ENCODE data around the gene FARS2. TPM values are rescaled to one million over a fixed set of nuclear protein-coding genes. Genes with fewer than 3 reads are reported as not detected.

FARS2 gene
- total RNA-seq, 5 donors from 2014 or later (not counting 1 experiment from before 2014, with no cell fraction given), result 17.9 to 24.2 (median 20.3) TPM

- WGBS (ENCODE audit: insufficient coverage), result no CpG with 5 or more reads among the region's 6 CpGs
- Mint-ChIP-seq H3K4me1 (peaks cover 0 to 21% (median 6%) of the 10 kb centered on the region in 3 donors), H3K36me3 (peaks cover 37% of the 10 kb centered on the region), H3K4me3 (no peak overlapping the region), H3K27ac (no peak overlapping the region), H3K27me3 (no peaks in the 10 kb centered on the region), H3K9me3 (no peaks in the 10 kb centered on the region)
- no peak for DNase-seq
- H3K9me3 ChIP-seq, result no peaks in the 10 kb centered on the region
- H3K4me3 ChIP-seq (ENCODE audit: control insufficient read depth in 1 of 2, extremely low read depth in 1 of 2, low read length in 1 of 2), result no peak overlapping the region
- peaks cover 0 to 8% of the 10 kb centered on the region in 2 experiments for H3K4me1 ChIP-seq (ENCODE audit: control insufficient read depth in 1 of 2, extremely low read depth in 1 of 2, insufficient read depth in 2 of 2, low read length in 2 of 2)
- ATAC-seq (replicated peaks in 1 of 4), result no peak
- CTCF ChIA-PET, result no interaction called here
- no peaks in the 10 kb centered on the region for H3K36me3 ChIP-seq (ENCODE audit: control insufficient read depth in 2 of 2, extremely low read depth in 1 of 2, insufficient read depth in 1 of 2, low read length in 1 of 2)
- POLR2A ChIA-PET, result no interaction called here
- H3K27me3 ChIP-seq (replicated peaks in 1 of 2; ENCODE audit: control insufficient read depth in 2 of 2, extremely low read depth in 1 of 2, insufficient read depth in 2 of 2, low read length in 1 of 2), result no peaks in the 10 kb centered on the region
- no peak overlapping the region for H3K27ac ChIP-seq (ENCODE audit: low read length)
Observed at GRCh38 chr6:5529015-5529414, 267.7 kb downstream of the FARS2 start.

GRCh38 chr6:5529733-5530132 is 268.4 kb downstream of the FARS2 start:
- CTCF ChIA-PET, result no interaction called here

GRCh38 chr6:5531161-5531560 is 269.8 kb downstream of the FARS2 start:
- ATAC-seq (replicated peaks in 1 of 4), result no peak
- no peak for DNase-seq
- H3K27me3 ChIP-seq (replicated peaks in 1 of 2; ENCODE audit: control insufficient read depth in 2 of 2, extremely low read depth in 1 of 2, insufficient read depth in 2 of 2, low read length in 1 of 2), result no peaks in the 10 kb centered on the region
- peaks cover 0 to 8% of the 10 kb centered on the region in 2 experiments for H3K4me1 ChIP-seq (ENCODE audit: control insufficient read depth in 1 of 2, extremely low read depth in 1 of 2, insufficient read depth in 2 of 2, low read length in 2 of 2)
- H3K27me3 Mint-ChIP-seq, result no peaks in the 10 kb centered on the region
- H3K27ac ChIP-seq (ENCODE audit: low read length), result no peak overlapping the region
- H3K9me3 Mint-ChIP-seq, result peaks cover 0 to 3% (median 0%) of the 10 kb centered on the region in 3 donors
- POLR2A ChIA-PET, result no interaction called here
- H3K27ac Mint-ChIP-seq, result no peak overlapping the region
- WGBS (ENCODE audit: insufficient coverage), result no CpG with 5 or more reads among the region's 4 CpGs
- H3K4me3 ChIP-seq (ENCODE audit: control insufficient read depth in 1 of 2, extremely low read depth in 1 of 2, low read length in 1 of 2), result no peak overlapping the region
- peaks cover 0 to 21% (median 3%) of the 10 kb centered on the region in 3 donors for H3K4me1 Mint-ChIP-seq
- CTCF ChIA-PET, result interaction anchor here in 1 of 2 donors (0.5 kb wide), 1 partner anchor 113 kb away, joined by 3 read pairs; no protein-coding TSS in a partner anchor
- no peaks in the 10 kb centered on the region for H3K36me3 ChIP-seq (ENCODE audit: control insufficient read depth in 2 of 2, extremely low read depth in 1 of 2, insufficient read depth in 1 of 2, low read length in 1 of 2)
- peaks cover 35% of the 10 kb centered on the region for H3K36me3 Mint-ChIP-seq
- H3K4me3 Mint-ChIP-seq, result no peak overlapping the region
- no peaks in the 10 kb centered on the region for H3K9me3 ChIP-seq

More at GRCh38 chr6:5529733-5530132, 268.4 kb downstream of the FARS2 start:
- DNase-seq, result no peak
- H3K27ac Mint-ChIP-seq, result no peak overlapping the region
- no peak overlapping the region for H3K4me3 Mint-ChIP-seq
- Histone ChIP-seq H3K27me3 (replicated peaks in 1 of 2; ENCODE audit: control insufficient read depth in 2 of 2, extremely low read depth in 1 of 2, insufficient read depth in 2 of 2, low read length in 1 of 2) (no peaks in the 10 kb centered on the region), H3K36me3 (ENCODE audit: control insufficient read depth in 2 of 2, extremely low read depth in 1 of 2, insufficient read depth in 1 of 2, low read length in 1 of 2) (no peaks in the 10 kb centered on the region), H3K9me3 (no peaks in the 10 kb centered on the region), H3K27ac (ENCODE audit: low read length) (no peak overlapping the region), H3K4me3 (ENCODE audit: control insufficient read depth in 1 of 2, extremely low read depth in 1 of 2, low read length in 1 of 2) (no peak overlapping the region), H3K4me1 (ENCODE audit: control insufficient read depth in 1 of 2, extremely low read depth in 1 of 2, insufficient read depth in 2 of 2, low read length in 2 of 2) (peaks cover 0 to 8% of the 10 kb centered on the region in 2 experiments)
- H3K4me1 Mint-ChIP-seq, result peaks cover 0 to 21% (median 3%) of the 10 kb centered on the region in 3 donors
- H3K36me3 Mint-ChIP-seq, result peaks cover 43% of the 10 kb centered on the region
- POLR2A ChIA-PET, result no interaction called here
- H3K27me3 Mint-ChIP-seq, result no peaks in the 10 kb centered on the region
- peaks cover 0 to 3% (median 0%) of the 10 kb centered on the region in 3 donors for H3K9me3 Mint-ChIP-seq
- no peak for ATAC-seq (replicated peaks in 1 of 4)
- WGBS (ENCODE audit: insufficient coverage), result no CpG with 5 or more reads among the region's 1 CpG

GRCh38 chr6:5531853-5532375 is 270.6 kb downstream of the FARS2 start:
- no peak overlapping the region for H3K27ac Mint-ChIP-seq
- no peaks in the 10 kb centered on the region for H3K27me3 Mint-ChIP-seq
- H3K4me3 Mint-ChIP-seq, result no peak overlapping the region
- H3K4me1 Mint-ChIP-seq, result peaks cover 0 to 21% (median 3%) of the 10 kb centered on the region in 3 donors
- Histone ChIP-seq H3K36me3 (ENCODE audit: control insufficient read depth in 2 of 2, extremely low read depth in 1 of 2, insufficient read depth in 1 of 2, low read length in 1 of 2) (no peaks in the 10 kb centered on the region), H3K27ac (ENCODE audit: low read length) (no peak overlapping the region), H3K27me3 (replicated peaks in 1 of 2; ENCODE audit: control insufficient read depth in 2 of 2, extremely low read depth in 1 of 2, insufficient read depth in 2 of 2, low read length in 1 of 2) (no peaks in the 10 kb centered on the region), H3K4me1 (ENCODE audit: control insufficient read depth in 1 of 2, extremely low read depth in 1 of 2, insufficient read depth in 2 of 2, low read length in 2 of 2) (peaks cover 0 to 8% of the 10 kb centered on the region in 2 experiments), H3K4me3 (ENCODE audit: control insufficient read depth in 1 of 2, extremely low read depth in 1 of 2, low read length in 1 of 2) (no peak overlapping the region), H3K9me3 (no peaks in the 10 kb centered on the region)
- peaks cover 38% of the 10 kb centered on the region for H3K36me3 Mint-ChIP-seq
- ChIA-PET POLR2A (no interaction called here), CTCF (no interaction called here)
- H3K9me3 Mint-ChIP-seq, result peaks cover 0 to 3% (median 0%) of the 10 kb centered on the region in 3 donors
- ATAC-seq (replicated peaks in 1 of 4), result no peak
- no peak for DNase-seq
- WGBS (ENCODE audit: insufficient coverage), result 83% methylated on average over 1 of the region's 6 CpGs

- DNase-seq, result no peak
- Mint-ChIP-seq H3K36me3 (peaks cover 36% of the 10 kb centered on the region), H3K9me3 (peaks cover 0 to 3% (median 0%) of the 10 kb centered on the region in 3 donors), H3K27ac (no peak overlapping the region), H3K4me1 (peaks cover 0 to 15% (median 3%) of the 10 kb centered on the region in 3 donors), H3K27me3 (no peaks in the 10 kb centered on the region), H3K4me3 (no peak overlapping the region)
- WGBS (ENCODE audit: insufficient coverage), result no CpG with 5 or more reads among the region's 3 CpGs
- Histone ChIP-seq H3K36me3 (ENCODE audit: control insufficient read depth in 2 of 2, extremely low read depth in 1 of 2, insufficient read depth in 1 of 2, low read length in 1 of 2) (no peaks in the 10 kb centered on the region), H3K4me3 (ENCODE audit: control insufficient read depth in 1 of 2, extremely low read depth in 1 of 2, low read length in 1 of 2) (no peak overlapping the region), H3K4me1 (ENCODE audit: control insufficient read depth in 1 of 2, extremely low read depth in 1 of 2, insufficient read depth in 2 of 2, low read length in 2 of 2) (peaks cover 0 to 8% of the 10 kb centered on the region in 2 experiments), H3K27ac (ENCODE audit: low read length) (no peak overlapping the region), H3K9me3 (no peaks in the 10 kb centered on the region), H3K27me3 (replicated peaks in 1 of 2; ENCODE audit: control insufficient read depth in 2 of 2, extremely low read depth in 1 of 2, insufficient read depth in 2 of 2, low read length in 1 of 2) (no peaks in the 10 kb centered on the region)
- ATAC-seq (replicated peaks in 1 of 4), result no peak
- ChIA-PET POLR2A (no interaction called here), CTCF (interaction anchor here in 1 of 2 donors (0.6 kb wide), 1 partner anchor 39 kb away, joined by 3 read pairs; no protein-coding TSS in a partner anchor)
Observed at GRCh38 chr6:5532941-5533340, 271.6 kb downstream of the FARS2 start.

- no peak overlapping the region for H3K27ac ChIP-seq (ENCODE audit: low read length)
- Mint-ChIP-seq H3K27ac (no peak overlapping the region), H3K4me3 (no peak overlapping the region), H3K27me3 (no peaks in the 10 kb centered on the region), H3K36me3 (peaks cover 32% of the 10 kb centered on the region), H3K9me3 (peaks cover 0 to 3% (median 0%) of the 10 kb centered on the region in 3 donors), H3K4me1 (peaks cover 0 to 15% (median 3%) of the 10 kb centered on the region in 3 donors)
- H3K27me3 ChIP-seq (replicated peaks in 1 of 2; ENCODE audit: control insufficient read depth in 2 of 2, extremely low read depth in 1 of 2, insufficient read depth in 2 of 2, low read length in 1 of 2), result no peaks in the 10 kb centered on the region
- DNase-seq (no peak), ATAC-seq (replicated peaks in 1 of 4) (no peak)
- ChIA-PET CTCF (no interaction called here), POLR2A (no interaction called here)
- H3K4me1 ChIP-seq (ENCODE audit: control insufficient read depth in 1 of 2, extremely low read depth in 1 of 2, insufficient read depth in 2 of 2, low read length in 2 of 2), result peaks cover 0 to 8% of the 10 kb centered on the region in 2 experiments
- H3K36me3 ChIP-seq (ENCODE audit: control insufficient read depth in 2 of 2, extremely low read depth in 1 of 2, insufficient read depth in 1 of 2, low read length in 1 of 2), result no peaks in the 10 kb centered on the region
- H3K9me3 ChIP-seq, result no peaks in the 10 kb centered on the region
- WGBS (ENCODE audit: insufficient coverage), result no CpG with 5 or more reads among the region's 9 CpGs
- H3K4me3 ChIP-seq (ENCODE audit: control insufficient read depth in 1 of 2, extremely low read depth in 1 of 2, low read length in 1 of 2), result no peak overlapping the region
Observed at GRCh38 chr6:5534643-5535042, 273.3 kb downstream of the FARS2 start.
